Eye (tissue), 1 donor: ENCODE measurements around the gene SUMO1.
"Not testable (repeated sequence)": the region's sequence is repeated elsewhere in the genome, so short reads cannot be mapped to it uniquely, and the experiment has no call there.

Experiments
- DNase-seq: peaks from one replicate; pipeline ENCODE4 v3.0.0-alpha.2; 2015

The SUMO1 gene

GRCh38 chr2:202238234-202239197, at the start of gene SUMO1:
TSS of gene SUMO1 (minus strand) at chr2:202238597. CDS start at chr2:202238451, 146 bp downstream.
- DNase-seq: peak; percentile 99

GRCh38 chr2:202286595-202286994, 48.2 kb upstream of the SUMO1 start:
- no peak for DNase-seq

- DNase-seq: peak; percentile 37
Measured at GRCh38 chr2:202278944-202279343, 40.5 kb upstream of the SUMO1 start.

- no peak for DNase-seq
Measured at GRCh38 chr2:202278036-202278760, 39.8 kb upstream of the SUMO1 start.

- not testable (repeated sequence) for DNase-seq
Measured at GRCh38 chr2:202276078-202276720, 37.8 kb upstream of the SUMO1 start.

GRCh38 chr2:202270487-202270886, 32.1 kb upstream of the SUMO1 start:
- DNase-seq: no peak

GRCh38 chr2:202269585-202269984, 31.2 kb upstream of the SUMO1 start:
- DNase-seq: no peak

GRCh38 chr2:202267495-202267894, 29.1 kb upstream of the SUMO1 start:
- peak; percentile 17 for DNase-seq

GRCh38 chr2:202265467-202266277, 27.3 kb upstream of the SUMO1 start, which contains the start of gene NOP58:
TSS of gene NOP58 (plus strand) at chr2:202265763. CDS start at chr2:202265942, 179 bp downstream.
- peak; percentile 98 for DNase-seq

- no peak for DNase-seq
Measured at GRCh38 chr2:202261531-202261930, 23.1 kb upstream of the SUMO1 start.

GRCh38 chr2:202251494-202251893, 13.1 kb upstream of the SUMO1 start:
- no peak for DNase-seq

- DNase-seq: no peak
Measured at GRCh38 chr2:202249521-202250253, 11.3 kb upstream of the SUMO1 start.

GRCh38 chr2:202247710-202248109, 9.3 kb upstream of the SUMO1 start:
- DNase-seq: not testable (repeated sequence)

GRCh38 chr2:202237787-202238233, 587 bp downstream of the SUMO1 start:
- DNase-seq: peak; percentile 83

GRCh38 chr2:202221873-202222272, 16.5 kb downstream of the SUMO1 start:
- DNase-seq: no peak

GRCh38 chr2:202215179-202215578, 23.2 kb downstream of the SUMO1 start:
- no peak for DNase-seq

- no peak for DNase-seq
Measured at GRCh38 chr2:202208526-202208925, 29.9 kb downstream of the SUMO1 start.

- DNase-seq: no peak
Measured at GRCh38 chr2:202204855-202205254, 33.5 kb downstream of the SUMO1 start.

GRCh38 chr2:202203348-202203747, 35.0 kb downstream of the SUMO1 start:
- no peak for DNase-seq

- DNase-seq: no peak
Measured at GRCh38 chr2:202201220-202202160, 36.9 kb downstream of the SUMO1 start.
